GM19438 (cell line): ENCODE measurements around the gene IKBIP.
"Not testable (repeated sequence)": the region's sequence is repeated elsewhere in the genome, so short reads cannot be mapped to it uniquely, and the experiment has no call there.

Source experiments
- ATAC-seq: cut with Tn5 transposase; IDR thresholded peaks from one replicate; pipeline ENCODE4 v1.9.1; 2021; ENCODE audit warnings: low read depth; ENCODE audit not compliant: unreplicated experiment

The IKBIP gene

DNA sequence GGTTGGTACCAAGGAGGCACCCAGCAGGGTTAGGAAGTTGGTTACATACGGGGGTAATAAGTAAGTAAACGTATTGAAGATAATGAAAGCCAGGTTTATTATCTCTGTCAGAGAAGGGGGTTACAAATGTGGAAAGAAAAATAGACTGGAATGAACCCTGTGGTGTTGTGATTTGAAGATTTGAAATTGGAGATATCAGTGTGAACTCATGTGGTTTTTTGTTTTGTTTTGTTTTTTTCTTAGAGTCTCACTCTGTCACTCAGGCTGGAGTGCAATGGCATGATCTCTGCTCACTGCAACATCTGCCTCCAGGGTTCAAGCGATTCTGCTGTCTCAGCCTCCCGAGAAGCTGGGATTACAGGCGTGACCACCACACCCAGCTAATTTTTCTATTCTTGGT, 65.2 kb downstream of the IKBIP start:
- ATAC-seq = no peak

DNA sequence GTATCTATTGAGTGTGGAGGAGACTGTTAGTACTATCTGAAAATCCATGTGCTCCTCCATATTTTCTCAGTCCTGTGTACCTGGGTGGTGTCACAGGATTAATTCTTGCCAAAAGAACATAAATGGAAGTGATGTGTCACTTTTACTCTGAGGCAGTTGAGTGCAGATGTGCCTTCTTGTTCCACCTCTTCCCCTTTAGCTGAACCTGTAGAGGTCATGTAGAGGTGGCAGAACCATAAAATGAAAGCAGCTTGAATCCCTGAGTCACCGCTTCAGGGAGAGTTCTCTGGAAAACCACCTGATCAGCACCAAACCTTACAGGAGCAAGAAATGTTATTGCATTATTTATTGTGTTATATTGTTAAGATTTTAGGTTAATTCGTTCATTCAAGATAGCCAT, 65.8 kb downstream of the IKBIP start:
- no peak for ATAC-seq

DNA sequence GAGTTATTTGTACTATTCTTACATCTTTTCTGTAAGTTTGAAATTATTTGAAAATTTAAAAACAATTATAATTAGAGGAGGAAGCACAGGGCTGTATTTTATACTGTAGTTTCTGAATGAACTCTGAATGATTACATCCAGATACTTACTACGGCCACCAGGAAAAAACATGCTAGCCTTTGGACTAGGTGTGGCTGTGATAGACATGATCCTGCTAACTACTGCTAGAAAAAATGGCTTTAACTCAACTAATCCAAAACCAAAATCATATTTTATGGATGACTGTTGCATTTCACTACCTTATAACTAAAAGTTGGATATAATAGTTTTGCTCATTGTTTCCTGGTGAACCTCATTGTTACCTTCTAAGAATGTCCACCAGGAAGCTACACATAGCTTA, 66.2 kb downstream of the IKBIP start:
- ATAC-seq = no peak

DNA sequence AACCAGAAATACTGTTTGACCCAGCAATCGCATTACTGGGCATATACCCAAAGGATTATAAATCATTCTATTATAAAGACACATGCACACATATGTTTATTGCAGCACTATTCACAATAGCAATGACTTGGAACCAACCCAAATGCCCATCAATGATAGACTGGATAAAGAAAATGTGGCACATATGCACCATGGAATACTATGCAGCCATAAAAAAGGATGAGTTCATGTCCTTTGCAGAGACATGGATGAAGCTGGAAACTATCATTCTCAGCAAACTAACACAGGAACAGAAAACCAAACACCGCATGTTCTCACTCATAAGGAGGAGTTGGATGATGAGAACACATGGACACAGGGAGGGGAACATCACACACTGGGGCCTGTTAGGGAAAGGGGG, 67.8 kb downstream of the IKBIP start:
- not testable (repeated sequence) for ATAC-seq

DNA sequence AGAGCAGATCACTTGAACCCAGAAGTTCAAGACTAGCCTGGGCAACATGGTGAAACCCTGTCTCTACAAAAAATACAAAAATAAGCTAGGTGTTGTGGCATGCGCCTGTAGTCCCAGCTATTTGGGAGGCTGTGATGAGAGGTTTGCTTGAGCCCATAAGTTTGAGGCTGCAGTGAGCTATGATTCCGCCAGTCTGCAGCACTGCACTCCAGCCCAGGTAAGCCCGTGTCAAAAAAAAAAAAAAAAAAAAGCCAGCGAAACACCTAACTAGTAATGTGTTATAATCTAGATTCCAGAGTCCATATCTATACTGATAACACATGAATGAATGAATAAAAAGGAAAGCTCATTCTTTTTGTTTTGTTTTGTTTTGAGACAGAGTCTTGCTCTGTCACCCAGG, 69.6 kb downstream of the IKBIP start:
- no peak for ATAC-seq
